GM18907 (cell line): ENCODE data around the gene GGTLC2.
"Not testable (repeated sequence)": the region's sequence is repeated elsewhere in the genome, so short reads cannot be mapped to it uniquely, and the experiment has no call there.

Source experiments
- ATAC-seq: cut with Tn5 transposase; IDR thresholded peaks from one replicate; pipeline ENCODE4 v1.9.1; 2021; ENCODE audit warnings: mild to moderate bottlenecking, moderate library complexity; ENCODE audit not compliant: unreplicated experiment

The GGTLC2 gene

DNA sequence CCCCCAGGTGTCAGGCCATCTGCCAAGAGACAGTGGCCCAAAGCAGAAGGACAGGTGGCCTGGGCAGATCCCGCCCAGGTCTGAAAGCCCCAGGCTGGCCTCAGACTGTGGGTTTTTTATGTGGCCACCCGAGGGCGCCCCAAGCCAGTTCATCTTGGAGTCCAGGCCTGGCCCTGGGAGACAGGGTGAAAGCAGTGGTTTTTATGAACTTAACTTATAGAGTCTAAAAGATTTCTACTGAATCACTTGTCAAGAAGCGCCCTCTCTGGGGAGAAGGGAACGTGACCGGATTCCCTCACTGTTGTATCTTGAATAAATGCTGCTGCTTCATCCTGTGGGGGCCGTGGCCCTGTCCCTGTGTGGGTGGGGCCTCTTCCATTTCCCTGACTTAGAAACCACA is 8.2 kb upstream of the GGTLC2 start:
- ATAC-seq = not testable (repeated sequence)

DNA sequence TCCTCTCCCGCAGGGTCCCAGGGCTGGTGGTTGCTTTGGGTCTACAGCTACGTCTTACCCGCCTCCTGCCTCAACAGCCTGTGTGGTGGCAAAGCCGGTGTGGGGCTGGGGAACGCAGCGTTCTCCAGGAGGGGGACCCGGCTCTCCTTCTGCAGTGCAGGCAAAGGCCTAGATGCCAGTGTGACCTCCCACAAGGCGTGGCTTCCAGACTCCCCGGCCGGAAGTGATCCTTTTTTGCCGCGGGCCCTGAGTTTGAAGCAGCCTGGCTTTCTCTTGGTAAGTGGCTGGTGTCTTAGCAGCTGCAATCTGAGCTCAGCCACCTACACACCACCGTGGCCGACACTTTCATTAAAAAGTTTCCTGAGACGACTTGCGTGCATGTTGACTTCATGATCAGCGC is 6.1 kb upstream of the GGTLC2 start:
- ATAC-seq = not testable (repeated sequence)

DNA sequence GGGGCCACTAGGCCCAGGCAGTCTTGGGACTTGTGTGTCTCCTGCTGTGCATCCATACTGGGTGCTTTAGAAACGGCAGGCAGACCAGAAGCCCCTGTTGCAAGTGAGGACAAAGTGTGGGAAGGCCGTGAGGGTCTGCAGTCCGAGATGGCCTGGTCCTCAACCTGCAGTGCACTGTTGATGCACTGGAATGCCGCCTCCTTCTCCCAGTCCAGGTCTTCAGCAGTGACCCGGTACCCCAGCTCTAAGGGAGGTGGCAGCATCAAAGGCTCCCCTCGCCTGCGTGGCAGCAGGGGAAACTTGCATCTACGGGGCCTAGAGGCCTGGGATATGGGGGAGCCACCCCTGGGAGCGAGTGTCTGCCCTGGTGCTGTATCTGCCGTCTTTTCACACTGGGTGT is 2.2 kb upstream of the GGTLC2 start:
- ATAC-seq = not testable (repeated sequence)

DNA sequence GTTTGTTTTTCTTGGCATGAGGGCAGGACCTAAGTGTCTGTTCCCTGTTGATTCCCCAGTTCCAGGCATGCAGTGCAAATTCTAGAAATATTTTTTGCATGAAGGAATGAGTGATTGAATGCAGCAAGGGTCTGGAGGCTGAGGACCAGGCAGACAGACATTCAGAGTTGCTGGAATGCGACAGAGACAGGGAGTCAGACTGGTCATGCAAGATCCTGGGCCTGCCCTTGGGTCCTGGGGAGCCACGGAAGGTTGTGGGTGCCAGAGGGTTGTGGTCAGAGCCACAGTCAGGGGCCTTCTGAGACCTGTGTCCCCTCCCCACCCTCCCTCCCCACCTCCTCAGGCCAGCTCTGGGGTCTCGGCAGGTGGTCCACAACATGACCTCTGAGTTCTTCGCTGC is 1.6 kb downstream of the GGTLC2 start:
- ATAC-seq = not testable (repeated sequence)

DNA sequence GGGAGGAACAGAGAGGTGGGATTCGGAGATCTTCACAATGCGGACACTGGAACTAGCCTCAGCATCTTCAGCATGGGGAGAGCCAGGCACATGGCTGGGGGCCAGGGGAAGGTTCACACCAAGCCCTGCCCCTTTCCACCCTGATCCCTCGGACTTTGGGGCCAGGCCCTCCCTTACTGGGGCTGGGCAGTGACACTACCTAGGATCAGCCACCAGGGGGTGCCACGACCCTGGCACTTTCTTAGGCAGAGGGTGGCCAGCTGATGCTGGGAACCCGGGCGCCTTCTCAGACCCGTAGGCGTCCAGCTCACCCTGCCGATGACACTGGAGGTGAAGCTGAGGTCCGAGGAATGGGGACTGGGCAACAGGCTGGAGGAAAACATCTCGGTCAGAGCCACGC is 3.5 kb downstream of the GGTLC2 start:
- not testable (repeated sequence) for ATAC-seq

DNA sequence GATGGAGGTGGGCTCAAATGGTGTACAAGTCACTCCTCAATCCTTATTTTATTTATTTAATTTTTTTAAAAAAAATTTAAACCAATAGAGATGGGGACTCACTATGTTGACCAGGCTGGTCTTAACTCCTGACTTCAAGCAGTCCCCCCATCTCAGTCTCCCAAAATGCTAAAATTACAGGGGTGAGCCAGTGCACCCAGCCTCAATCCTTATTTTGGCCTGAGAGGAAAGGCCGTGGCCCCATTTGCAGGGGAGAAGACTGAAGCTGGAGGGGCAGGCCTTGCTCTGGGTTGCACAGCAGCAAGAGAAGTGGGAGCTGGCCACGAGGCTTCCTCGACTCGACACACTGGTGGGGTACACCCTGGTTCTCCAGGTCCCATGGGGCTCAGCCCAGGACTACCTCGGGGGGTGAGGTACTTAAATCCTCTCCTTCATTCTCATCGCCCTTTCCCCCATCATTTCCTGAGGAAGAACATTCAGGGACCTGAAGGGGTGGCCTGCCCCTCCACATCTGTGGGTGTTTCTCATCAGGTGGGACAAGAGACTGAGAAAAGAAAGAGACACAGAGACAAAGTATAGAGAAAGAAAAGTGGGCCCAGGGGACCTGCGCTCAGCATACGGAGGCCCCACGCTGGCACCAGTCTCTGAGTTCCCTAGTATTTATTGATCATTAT is 4.6 kb downstream of the GGTLC2 start:
- ATAC-seq = not testable (repeated sequence)

DNA sequence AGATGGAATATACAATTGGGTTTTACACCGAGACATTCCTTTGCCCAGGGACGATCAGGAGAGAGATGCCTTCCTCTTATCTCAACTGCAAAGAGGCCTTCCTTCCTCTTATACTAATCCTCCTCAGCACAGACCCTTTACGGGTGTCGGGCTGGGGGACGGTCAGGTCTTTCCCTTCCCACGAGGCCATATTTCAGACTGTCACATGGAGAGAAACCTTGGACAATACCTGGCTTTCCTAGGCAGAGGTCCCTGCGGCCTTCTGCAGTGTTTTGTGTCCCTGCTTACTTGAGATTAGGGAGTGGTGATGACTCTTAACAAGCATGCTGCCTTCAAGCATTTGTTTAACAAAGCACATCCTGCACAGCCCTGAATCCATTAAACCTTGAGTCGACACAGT is 5.3 kb downstream of the GGTLC2 start:
- ATAC-seq = not testable (repeated sequence)

DNA sequence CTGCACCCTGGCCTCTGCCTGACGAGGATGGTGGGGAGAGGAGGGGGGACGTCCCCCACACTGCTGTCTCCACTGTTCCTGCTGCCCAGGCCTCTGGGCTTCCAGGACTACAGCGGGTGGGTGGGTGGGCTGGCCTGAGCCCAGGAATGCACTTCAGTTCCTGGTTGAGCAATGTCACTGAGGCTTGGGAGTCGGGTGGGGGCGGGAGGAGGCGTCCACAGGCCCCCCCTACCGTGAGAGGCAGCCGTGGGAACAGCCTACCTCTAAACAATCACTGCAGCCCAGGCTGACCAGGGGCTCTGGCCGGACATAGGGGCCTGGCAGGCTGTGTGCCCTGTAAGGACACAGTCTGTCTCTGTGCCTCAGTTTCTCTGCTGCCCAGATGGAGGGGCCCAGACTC is 6.0 kb downstream of the GGTLC2 start:
- not testable (repeated sequence) for ATAC-seq

DNA sequence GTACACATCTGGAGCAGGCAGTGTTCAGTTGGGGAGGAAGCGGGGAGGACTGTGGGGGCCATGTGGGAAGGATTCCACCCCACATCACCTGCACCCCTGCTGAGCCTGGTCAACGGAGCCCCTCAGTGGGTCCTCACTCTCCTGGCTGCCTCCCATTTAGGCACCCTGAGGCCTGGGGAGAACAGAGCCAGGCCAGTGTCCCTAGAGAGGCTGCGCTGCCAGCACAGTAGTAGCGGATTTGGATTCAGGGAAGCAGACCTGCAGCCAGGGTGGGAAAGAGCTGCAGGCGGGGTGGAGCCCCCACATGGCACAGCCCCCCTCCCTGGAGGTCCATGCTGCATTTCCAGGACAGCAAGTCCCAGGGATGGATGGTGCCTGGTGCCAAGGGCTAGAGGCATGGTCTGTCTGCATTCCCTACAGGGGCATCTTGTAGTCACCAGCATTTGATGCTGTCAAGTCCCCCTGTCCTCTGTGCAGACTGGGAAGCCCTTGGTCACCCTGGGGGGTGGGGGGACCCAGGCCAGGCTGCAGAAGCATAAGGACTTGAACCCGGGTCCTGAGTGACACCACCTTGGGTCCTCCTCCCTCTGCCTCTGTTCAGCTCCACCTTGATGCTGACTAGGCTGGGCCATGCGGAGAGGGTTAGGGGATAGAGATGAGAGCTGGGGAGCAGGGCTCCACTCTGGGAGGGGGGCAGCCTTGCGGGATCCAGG is 6.5 kb downstream of the GGTLC2 start:
- not testable (repeated sequence) for ATAC-seq

DNA sequence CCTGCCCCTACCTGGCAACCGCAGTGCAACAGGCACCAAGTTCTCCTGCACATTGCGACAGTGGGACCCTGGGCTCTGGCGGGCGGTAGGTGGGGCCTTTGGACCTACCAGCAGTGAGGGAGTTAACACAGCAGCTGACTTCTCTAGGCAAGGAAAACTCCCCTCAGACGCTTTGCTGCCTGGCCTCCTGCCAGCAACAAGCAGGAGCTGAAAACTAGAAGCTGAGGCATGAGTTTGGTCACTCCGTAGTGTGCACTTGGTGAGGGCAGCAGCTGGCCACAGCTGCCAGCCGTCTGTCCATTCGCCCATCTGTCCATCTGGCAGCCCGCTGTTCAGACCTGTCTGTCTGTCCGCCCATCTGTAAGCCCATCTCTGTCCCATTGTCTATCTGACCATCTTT is 7.2 kb downstream of the GGTLC2 start:
- ATAC-seq = not testable (repeated sequence)

DNA sequence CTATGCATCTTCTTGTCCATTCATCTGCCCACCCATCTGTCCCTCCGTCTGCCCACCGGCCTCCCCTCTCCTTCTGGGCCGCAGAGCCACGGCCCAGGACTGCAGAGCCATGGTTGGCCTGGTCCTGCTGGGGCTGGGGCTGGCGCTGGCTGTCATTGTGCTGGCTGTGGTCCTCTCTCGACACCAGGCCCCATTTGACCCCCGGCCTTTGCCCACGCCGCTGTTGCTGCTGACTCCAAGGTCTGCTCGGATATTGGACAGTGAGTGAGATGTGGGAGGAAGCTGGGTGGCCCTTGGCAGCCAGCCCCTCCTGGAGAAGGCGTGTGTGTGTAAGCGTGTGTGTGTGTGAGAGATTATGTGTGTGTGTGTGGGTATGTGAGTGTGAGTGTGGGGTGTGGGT is 7.7 kb downstream of the GGTLC2 start:
- not testable (repeated sequence) for ATAC-seq

DNA sequence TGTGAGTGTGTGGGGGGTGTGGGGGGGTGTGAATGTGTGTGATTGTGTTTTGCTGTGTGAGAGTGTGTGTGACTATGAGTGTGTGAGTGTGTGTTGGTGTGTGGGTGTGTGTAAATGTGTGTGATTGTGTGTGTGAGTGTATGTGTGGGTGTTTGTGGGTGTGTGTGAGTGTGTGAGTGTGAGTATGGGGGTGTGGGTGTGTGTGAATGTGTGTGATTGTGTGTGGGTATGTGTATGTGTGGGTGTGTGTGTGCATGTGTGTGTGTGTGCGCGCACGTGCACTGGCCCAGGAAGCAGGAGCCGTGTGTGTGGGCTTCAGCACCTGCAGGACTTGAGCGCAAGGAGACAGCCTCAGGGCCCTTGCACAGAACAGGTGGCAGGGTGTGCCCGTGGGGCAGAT is 8.2 kb downstream of the GGTLC2 start:
- not testable (repeated sequence) for ATAC-seq

DNA sequence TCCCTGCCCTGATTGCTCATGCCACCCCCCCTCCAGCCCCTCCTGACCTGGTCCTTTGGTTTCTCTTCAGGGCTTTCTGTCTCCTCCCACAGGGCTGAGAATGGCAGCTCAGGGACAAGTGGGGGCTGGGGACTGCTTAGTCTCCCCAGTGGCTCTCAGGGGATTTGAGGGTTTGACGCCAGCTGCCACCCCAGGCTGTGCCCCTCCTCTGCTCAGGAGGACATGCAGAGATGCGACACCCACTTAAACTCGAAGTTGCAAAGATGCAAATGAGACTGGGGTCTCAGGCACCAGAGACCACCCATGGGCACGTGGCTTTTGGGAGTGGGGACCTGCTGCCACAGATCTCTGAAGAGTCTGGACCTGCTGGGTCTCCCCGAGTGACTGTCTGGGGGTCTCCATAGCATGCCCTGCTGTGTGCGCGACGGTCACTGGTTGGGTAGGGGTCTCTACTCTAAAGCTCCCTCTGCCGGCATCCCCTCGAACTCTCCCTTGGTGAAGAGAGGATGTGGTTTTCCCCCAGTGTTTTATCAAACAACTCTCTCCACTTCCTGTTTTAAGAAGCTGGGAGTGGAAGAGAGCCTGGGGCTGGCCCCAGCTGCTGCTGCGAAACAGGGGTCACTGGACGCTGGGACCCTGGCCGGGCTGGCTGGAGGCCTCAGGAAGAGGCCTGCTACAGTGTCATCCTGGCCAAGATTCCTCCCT is 9.4 kb downstream of the GGTLC2 start:
- not testable (repeated sequence) for ATAC-seq

DNA sequence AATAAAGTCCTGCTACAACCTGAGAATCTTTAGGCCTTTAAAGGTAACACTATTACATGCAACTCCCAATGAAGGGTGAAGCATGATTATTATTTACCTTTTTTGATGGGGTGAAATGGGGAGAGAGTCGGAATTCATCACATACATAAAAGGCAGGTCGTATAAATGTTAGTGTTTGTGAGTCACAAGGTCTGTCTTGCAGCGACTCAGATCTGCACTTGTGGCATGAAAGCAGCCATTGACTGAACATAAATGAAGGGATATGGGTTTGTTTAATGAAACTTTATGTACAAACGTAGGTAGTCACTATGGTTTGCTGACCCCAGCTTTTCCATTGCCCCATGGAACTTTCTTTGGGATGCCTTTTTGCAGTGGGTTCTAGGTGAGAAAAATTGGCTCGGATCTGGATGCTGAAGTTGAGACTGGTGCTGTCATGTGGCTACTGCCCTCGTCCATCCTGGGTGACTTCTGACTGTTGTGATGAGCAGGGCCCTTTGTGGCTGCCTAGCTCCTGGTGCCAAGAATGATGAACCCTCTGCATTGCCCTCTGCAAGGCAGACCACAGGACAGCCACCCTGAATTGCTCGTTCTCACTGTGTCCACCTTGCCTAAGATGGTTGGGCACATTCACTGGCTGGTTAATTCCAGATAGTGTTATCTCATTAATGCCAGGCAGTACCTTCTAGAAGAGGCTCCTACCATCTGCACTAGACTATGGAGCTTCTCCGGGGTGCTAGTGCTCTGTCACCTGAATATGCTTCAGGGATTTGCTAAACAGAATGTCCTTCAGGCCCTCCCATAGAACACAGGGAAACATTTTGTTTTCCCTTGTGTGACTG is 11.3 kb downstream of the GGTLC2 start:
- ATAC-seq = no peak

DNA sequence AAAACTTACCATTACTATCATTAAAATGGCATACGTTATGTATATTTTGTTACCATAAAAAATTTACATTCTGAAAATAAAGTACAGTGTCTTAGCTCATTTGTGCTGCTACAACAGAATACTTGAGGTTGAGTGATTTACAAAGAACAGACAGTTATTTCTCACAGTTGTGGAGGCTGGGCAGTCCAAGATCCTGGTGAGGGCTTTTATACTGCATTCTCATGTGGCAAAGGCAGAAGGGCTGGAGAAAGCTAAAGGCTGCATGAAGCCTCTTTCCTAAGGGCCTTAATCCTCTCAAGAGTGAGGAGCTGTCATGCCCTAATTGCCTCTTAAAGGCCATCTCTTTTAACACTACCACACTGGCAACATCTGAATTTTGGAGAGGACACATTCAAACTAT is 13.3 kb downstream of the GGTLC2 start:
- no peak for ATAC-seq

DNA sequence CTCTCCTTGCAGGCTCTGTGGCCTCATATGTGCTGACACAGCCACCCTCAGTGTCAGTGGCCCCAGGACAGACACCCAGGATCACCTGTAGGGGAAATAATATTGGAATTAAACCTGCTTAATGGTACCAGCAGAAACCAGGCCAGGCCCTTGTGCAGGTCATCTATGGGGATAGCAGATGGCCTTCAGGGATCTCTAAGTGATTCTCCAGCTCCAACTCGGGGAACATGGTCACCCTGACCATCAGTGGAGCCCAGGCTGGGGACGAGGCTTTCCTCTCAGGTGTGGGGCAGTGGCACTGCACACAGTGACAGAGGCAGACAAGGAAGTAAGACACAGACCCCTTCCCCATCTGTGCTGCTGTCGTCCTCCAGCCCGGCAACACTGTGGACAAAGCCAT is 16.9 kb downstream of the GGTLC2 start:
- ATAC-seq = no peak

DNA sequence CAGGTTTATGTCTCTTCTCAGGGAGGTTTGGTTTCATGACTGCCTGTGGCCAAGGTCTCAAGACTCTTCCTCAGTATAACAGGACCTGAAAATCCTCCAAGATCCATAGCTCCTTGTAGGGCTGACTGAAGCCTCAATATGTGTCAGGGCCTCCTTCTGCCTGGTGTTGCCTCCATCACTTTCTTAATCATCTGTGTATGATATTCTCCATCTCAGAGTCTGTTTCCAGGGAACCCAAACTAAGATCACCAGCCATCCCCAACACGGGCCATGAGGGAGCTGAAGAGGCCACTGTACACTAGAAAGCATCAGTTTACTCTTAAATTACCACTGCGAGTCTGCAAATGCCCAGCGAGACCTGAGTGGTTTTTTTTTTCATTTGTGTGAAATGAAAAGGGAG is 17.7 kb downstream of the GGTLC2 start:
- ATAC-seq = no peak

DNA sequence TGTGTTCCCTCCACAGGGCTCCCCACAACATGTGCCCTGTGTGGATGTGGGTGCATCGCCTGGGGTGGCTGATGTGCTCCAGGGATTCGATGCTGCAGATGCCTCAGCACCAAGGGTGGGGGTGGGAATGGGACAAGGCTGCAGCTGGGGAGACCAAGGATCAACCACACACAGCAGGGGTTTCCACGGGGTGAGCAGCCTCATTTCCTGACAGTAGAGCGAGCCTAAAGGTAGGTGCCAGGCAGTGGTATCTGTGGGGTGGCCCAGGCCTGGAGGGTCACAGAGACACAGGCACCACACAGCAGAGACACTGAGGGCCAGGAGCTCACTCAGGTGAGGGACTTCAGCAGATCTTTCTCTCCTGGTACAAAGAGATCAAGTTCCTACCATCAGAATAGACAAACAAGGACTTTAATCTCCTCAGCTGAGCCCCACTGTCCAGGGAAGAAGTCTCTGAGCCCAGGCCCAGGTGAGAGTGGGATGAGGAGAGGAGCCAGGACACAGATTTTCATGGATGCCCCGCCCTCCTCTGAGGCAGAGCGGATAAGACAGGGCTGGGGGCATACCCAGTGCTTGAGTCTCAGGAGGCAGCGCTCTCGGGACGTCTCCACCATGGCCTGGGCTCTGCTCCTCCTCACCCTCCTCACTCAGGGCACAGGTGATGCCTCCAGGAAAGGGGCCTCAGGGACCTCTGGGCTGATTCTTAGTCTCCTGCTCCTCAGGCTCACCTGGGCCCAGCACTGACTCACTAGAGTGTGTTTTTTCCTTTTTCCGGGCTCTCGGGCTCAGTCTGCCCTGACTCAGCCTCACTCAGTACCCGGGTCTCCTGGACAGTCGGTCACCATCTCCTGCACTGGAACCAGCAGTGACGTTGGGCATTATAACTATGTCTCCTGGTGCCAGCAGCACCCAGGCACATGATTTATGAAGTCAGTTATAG is 19.7 kb downstream of the GGTLC2 start:
- ATAC-seq = no peak

DNA sequence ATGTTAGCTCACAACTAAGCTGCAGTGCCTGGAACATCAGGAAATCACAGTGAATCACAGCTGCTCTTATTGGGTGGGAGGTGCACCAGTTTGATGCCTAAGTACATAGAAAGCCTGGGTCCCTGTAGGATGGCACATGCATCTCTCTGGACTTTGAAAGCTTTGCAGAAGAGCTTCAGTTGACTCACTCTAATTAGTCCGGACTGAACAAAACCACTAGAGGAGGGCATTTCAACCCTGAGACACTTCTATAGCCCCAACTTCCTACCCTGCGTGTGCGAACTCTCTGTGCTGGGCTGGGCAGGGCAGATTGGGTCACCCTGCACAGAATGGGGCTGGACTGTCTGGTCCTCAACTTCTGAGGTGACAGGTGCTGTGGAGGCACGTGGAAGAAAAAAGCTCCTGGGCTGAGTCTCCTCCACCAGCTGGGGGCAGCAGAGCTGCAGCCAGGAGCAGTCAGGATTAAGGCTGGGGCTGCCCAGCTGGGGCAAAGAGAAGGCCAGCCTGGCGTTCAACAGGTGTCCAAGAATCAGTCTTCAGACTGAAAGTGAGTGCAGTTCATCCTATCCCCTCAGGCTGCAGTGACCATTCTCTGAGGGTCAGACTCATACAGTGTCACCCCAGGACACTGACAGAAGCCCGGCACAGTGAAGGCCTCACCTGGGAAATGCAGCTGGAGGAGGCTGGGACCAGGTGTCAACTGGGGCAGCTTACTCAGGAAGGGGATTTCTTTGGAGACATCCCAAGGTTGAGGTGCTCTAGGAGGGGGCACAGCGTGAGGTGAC is 22.1 kb downstream of the GGTLC2 start:
- no peak for ATAC-seq
